Endothelial cell of umbilical vein (primary cell): ENCODE measurements around the gene AGBL4.

Source experiments
- EZH2 ChIP-seq: IDR thresholded peaks from 2 replicates; pipeline ENCODE4 v1.6.1; 2012; ENCODE audit warnings: borderline replicate concordance, low read depth, mild to moderate bottlenecking, moderate library complexity, low read length, inconsistent platforms; ENCODE audit not compliant: severe bottlenecking
- GATA2 ChIP-seq: IDR thresholded peaks from 2 replicates; pipeline ENCODE4 v1.7.0; 2011; ENCODE audit warnings: low read depth, mild to moderate bottlenecking, moderate library complexity, mixed read lengths, low read length; ENCODE audit not compliant: insufficient read length, insufficient read depth
- JUN ChIP-seq: IDR thresholded peaks from 2 replicates; pipeline ENCODE4 v1.6.1; 2011; ENCODE audit warnings: borderline replicate concordance, low read depth; ENCODE audit not compliant: insufficient read length, insufficient read depth
- MAX ChIP-seq: IDR thresholded peaks from 2 replicates; pipeline ENCODE4 v1.6.1; 2011; ENCODE audit not compliant: insufficient read depth, insufficient read length
- MYC ChIP-seq: IDR thresholded peaks from one replicate; pipeline ENCODE4 v1.6.1; 2011; ENCODE audit warnings: mild to moderate bottlenecking, low read depth, low read length
- POLR2A ChIP-seq: IDR thresholded peaks from 2 replicates; pipeline ENCODE4 v1.6.1; 2012; ENCODE audit warnings: low read depth, mild to moderate bottlenecking, control low read depth, low read length
- POLR2AphosphoS5 ChIP-seq: IDR thresholded peaks from 2 replicates; pipeline ENCODE4 v1.6.1; 2012; ENCODE audit warnings: low read depth, mild to moderate bottlenecking, control low read depth, low read length, moderate library complexity; ENCODE audit not compliant: insufficient read depth
- TF ChIP-seq, protein P1 (sequence below), 2 donors: IDR thresholded peaks; 1 replicate in 1 of 2; 2 replicates in 1 of 2; pipeline ENCODE4 v1.5.1; 2011; ENCODE audit warnings: low read length in 2 of 2, mild to moderate bottlenecking in 2 of 2, moderate library complexity in 2 of 2, control low read depth in 1 of 2, inconsistent platforms in 1 of 2, low read depth in 1 of 2; ENCODE audit not compliant: insufficient read depth in 1 of 2; ENCODE audit errors: extremely low read depth in 1 of 2

DNA sequence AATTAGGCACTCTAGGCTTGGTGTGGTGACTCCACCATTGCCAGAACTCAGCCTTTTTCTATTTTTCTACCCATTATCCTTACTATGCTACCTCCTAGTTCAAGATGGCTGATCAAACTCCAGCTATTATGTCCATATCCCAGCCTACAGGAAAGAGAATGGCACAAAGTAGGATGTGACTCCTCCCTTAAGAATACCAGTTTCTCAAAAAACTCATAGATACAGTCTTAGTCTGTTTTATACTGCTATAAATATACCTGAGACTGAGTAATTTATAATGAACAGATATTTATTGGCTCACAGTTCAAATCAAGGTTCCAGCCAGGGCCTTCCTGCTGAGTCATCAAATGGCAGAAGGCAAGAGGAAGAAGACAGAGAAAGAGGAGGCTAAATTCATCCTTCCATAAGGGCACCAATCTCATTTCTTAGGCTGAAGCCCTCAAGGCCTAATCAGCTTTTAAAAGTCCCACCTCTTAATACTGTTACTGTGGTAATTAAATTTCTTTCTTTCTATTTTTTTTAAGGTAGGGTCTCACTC, 704.3 kb downstream of the AGBL4 start:
- TF ChIP-seq, protein P1, sequence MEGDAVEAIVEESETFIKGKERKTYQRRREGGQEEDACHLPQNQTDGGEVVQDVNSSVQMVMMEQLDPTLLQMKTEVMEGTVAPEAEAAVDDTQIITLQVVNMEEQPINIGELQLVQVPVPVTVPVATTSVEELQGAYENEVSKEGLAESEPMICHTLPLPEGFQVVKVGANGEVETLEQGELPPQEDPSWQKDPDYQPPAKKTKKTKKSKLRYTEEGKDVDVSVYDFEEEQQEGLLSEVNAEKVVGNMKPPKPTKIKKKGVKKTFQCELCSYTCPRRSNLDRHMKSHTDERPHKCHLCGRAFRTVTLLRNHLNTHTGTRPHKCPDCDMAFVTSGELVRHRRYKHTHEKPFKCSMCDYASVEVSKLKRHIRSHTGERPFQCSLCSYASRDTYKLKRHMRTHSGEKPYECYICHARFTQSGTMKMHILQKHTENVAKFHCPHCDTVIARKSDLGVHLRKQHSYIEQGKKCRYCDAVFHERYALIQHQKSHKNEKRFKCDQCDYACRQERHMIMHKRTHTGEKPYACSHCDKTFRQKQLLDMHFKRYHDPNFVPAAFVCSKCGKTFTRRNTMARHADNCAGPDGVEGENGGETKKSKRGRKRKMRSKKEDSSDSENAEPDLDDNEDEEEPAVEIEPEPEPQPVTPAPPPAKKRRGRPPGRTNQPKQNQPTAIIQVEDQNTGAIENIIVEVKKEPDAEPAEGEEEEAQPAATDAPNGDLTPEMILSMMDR (IDR thresholded peaks at IDR 0.05; ENCODE audit: extremely low read depth in 1 of 2, insufficient read depth in 1 of 2, low read depth in 1 of 2, low read length in 2 of 2) = no peak
- TF ChIP-seq JUN (no peak), POLR2AphosphoS5 (no peak), EZH2 (no peak), MYC (no peak), POLR2A (no peak), MAX (no peak), GATA2 (no peak)
